ENCODE results near the gene CNTNAP5. TPM values are rescaled to one million over a fixed set of nuclear protein-coding genes. Genes with fewer than 3 reads are reported as not detected.

CNTNAP5 gene
- total RNA-seq, 4 donors from 2014 or later, result not detected

DNA sequence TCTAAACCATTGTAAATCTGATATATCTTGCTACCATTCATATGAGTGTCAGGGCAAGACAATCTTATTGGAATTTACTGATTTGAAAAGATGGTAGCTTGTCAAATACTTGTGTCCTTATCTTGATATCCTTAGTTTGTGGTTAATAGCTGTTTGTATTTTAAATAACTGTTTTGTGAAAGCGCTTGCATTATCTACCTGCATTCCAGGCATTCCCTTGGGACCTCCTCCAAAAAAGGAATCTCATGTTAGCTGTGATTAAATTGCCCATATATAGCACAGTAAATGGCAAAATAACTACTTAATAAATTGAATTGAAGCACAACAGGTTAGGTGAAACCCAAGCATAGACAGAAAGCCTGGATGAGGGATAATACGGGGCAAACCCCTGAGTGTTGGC, 13.9 kb downstream of the CNTNAP5 start:
- H3K9me3 ChIP-seq, result no peaks in the 10 kb centered on the region
- H3K36me3 ChIP-seq, result no peaks in the 10 kb centered on the region
- no peak overlapping the region for H3K27ac ChIP-seq
- DNase-seq (no peak), ATAC-seq (no peak)
- H3K4me3 ChIP-seq, result no peak overlapping the region
- in situ Hi-C loops (cut with MboI; ENCODE audit: low sequenced_read_pairs in 4 of 4) (no loop called here), intact Hi-C loops (cut with DNase I; ENCODE audit: low total_unique reads) (no loop called here)
- H3K27me3 ChIP-seq, result no peaks in the 10 kb centered on the region
- TF ChIP-seq POLR2A (IDR thresholded peaks at IDR 0.05), result no peak
- TF ChIP-seq, protein P1, sequence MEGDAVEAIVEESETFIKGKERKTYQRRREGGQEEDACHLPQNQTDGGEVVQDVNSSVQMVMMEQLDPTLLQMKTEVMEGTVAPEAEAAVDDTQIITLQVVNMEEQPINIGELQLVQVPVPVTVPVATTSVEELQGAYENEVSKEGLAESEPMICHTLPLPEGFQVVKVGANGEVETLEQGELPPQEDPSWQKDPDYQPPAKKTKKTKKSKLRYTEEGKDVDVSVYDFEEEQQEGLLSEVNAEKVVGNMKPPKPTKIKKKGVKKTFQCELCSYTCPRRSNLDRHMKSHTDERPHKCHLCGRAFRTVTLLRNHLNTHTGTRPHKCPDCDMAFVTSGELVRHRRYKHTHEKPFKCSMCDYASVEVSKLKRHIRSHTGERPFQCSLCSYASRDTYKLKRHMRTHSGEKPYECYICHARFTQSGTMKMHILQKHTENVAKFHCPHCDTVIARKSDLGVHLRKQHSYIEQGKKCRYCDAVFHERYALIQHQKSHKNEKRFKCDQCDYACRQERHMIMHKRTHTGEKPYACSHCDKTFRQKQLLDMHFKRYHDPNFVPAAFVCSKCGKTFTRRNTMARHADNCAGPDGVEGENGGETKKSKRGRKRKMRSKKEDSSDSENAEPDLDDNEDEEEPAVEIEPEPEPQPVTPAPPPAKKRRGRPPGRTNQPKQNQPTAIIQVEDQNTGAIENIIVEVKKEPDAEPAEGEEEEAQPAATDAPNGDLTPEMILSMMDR (IDR thresholded peaks at IDR 0.05 in 4 of 5, conservative IDR thresholded peaks at IDR 0.05 in 1 of 5), result no peak
- H3K4me1 ChIP-seq, result no peaks in the 10 kb centered on the region

DNA sequence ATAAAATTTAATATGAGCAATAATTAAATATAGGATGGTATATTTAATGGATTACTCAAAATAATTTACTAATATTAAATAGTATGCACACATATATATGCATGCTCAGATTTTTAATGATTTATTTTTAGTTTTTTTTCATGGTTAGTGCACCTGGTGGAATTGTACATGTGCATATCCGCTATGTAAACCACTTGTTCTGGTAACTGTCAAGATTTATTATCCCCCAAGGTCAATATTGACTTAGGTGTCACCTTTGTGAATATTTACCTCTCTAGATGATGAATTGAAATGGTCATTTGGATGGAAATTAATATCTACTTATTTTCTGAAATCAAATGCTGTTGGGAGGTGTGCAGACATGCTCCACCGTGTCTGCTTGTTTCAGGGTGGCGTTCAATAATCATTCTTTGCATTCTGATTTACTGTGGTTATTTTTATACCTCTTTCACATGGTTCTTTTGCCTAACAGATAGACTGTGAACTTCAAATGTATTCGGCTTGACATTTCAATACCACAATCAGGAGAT, 14.7 kb downstream of the CNTNAP5 start:
- no peaks in the 10 kb centered on the region for H3K27me3 ChIP-seq
- intact Hi-C loops (cut with DNase I; ENCODE audit: low total_unique reads) (no loop called here), in situ Hi-C loops (cut with MboI; ENCODE audit: low sequenced_read_pairs in 4 of 4) (no loop called here)
- TF ChIP-seq, protein P1 (IDR thresholded peaks at IDR 0.05 in 4 of 5, conservative IDR thresholded peaks at IDR 0.05 in 1 of 5), result no peak
- no peak for TF ChIP-seq POLR2A (IDR thresholded peaks at IDR 0.05)
- no peak for ATAC-seq
- H3K36me3 ChIP-seq, result no peaks in the 10 kb centered on the region
- H3K9me3 ChIP-seq, result no peaks in the 10 kb centered on the region
- no peak for DNase-seq
- H3K4me1 ChIP-seq, result no peaks in the 10 kb centered on the region
- no peak overlapping the region for H3K4me3 ChIP-seq
- no peak overlapping the region for H3K27ac ChIP-seq

DNA sequence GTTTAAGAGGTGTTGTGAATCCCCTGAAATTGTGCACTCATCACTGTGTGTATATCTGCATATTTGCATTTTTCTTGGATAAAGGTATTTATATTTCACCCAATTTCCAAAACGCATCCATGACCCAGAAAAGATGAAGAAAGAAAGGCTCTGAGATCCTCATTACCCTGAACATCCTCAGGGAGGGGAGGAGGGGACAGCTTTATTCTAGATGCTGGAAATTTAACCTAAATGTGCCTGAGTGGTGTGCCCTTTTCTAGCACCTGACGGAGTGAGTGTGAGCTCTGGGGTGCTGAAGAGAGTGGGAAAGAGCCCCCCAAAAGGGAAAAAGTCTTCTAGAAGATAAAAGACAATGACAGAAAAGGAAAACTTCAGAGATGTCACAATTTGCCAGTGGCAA, 20.8 kb downstream of the CNTNAP5 start:
- no peaks in the 10 kb centered on the region for H3K27me3 ChIP-seq
- intact Hi-C loops (cut with DNase I; ENCODE audit: low total_unique reads), result no loop called here

DNA sequence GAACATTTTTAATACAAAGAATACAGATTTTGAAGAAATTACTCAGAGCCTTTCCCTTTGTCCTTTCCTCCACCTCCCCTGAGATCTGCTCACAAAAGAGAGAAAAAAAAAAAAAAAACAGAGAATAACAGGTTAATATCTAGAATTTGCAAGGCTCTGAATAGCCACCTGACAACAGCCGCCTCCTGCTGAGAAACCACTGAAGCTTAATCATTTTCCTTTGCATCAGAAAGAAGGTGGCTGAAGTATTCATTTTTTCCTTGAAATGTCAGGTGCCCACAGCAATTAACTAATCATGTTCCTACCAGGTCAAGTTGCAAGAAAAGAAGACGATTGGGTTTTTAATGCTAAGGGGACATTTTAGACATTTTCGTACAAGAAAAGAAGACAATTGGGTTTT, 21.2 kb downstream of the CNTNAP5 start:
- Histone ChIP-seq H3K27ac (no peak overlapping the region), H3K27me3 (no peaks in the 10 kb centered on the region), H3K4me1 (no peaks in the 10 kb centered on the region), H3K4me3 (no peak overlapping the region), H3K9me3 (no peaks in the 10 kb centered on the region), H3K36me3 (no peaks in the 10 kb centered on the region)
- TF ChIP-seq, protein P1 (IDR thresholded peaks at IDR 0.05 in 4 of 5, conservative IDR thresholded peaks at IDR 0.05 in 1 of 5), result no peak
- TF ChIP-seq POLR2A (IDR thresholded peaks at IDR 0.05), result no peak
- in situ Hi-C loops (cut with MboI; ENCODE audit: low sequenced_read_pairs in 4 of 4), result no loop called here
- DNase-seq (no peak), ATAC-seq (no peak)
- intact Hi-C loops (cut with DNase I; ENCODE audit: low total_unique reads), result no loop called here

More for the DNA sequence above, 20.8 kb downstream of the CNTNAP5 start:
- in situ Hi-C loops (cut with MboI; ENCODE audit: low sequenced_read_pairs in 4 of 4), result no loop called here
- no peaks in the 10 kb centered on the region for H3K36me3 ChIP-seq
- H3K4me1 ChIP-seq, result no peaks in the 10 kb centered on the region
- no peak overlapping the region for H3K27ac ChIP-seq
- H3K4me3 ChIP-seq, result no peak overlapping the region
- no peaks in the 10 kb centered on the region for H3K9me3 ChIP-seq
- ATAC-seq, result no peak
- DNase-seq, result no peak
- TF ChIP-seq POLR2A (IDR thresholded peaks at IDR 0.05), result no peak
- TF ChIP-seq, protein P1 (IDR thresholded peaks at IDR 0.05 in 4 of 5, conservative IDR thresholded peaks at IDR 0.05 in 1 of 5), result no peak

DNA sequence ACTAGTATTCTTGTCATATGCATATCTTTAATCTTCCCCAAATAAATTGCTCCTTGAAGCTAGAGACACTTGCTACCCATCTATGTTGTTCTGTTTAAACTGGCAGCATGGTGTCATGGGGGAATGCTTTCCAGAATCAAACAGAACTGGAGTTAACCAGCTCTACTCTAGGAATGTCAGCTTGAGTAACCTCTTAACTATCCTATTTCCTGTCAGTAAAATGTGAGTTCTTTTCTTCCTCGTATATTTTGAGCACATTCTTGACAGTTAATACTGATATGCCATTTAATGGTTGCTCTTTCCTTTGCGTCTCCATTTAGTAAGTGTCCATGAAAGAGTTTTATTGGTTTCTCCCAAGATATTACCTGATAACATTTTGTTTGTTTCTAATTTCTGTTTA, 23.0 kb downstream of the CNTNAP5 start:
- intact Hi-C loops (cut with DNase I; ENCODE audit: low total_unique reads) (no loop called here), in situ Hi-C loops (cut with MboI; ENCODE audit: low sequenced_read_pairs in 4 of 4) (no loop called here)
- no peak overlapping the region for H3K4me3 ChIP-seq

More for the DNA sequence above, 23.0 kb downstream of the CNTNAP5 start:
- no peak for ATAC-seq
- H3K27me3 ChIP-seq, result no peaks in the 10 kb centered on the region
- no peak for DNase-seq
- H3K4me1 ChIP-seq, result no peaks in the 10 kb centered on the region
- H3K36me3 ChIP-seq, result no peaks in the 10 kb centered on the region
- no peak overlapping the region for H3K27ac ChIP-seq
- TF ChIP-seq POLR2A (IDR thresholded peaks at IDR 0.05), result no peak
- TF ChIP-seq, protein P1 (IDR thresholded peaks at IDR 0.05 in 4 of 5, conservative IDR thresholded peaks at IDR 0.05 in 1 of 5), result no peak
- H3K9me3 ChIP-seq, result no peaks in the 10 kb centered on the region

Measured in gastrocnemius medialis (tissue), 4 donors.